Spinal cord (tissue), 10 donors: ENCODE measurements around the gene LONRF3. TPM values are rescaled to one million over a fixed set of nuclear protein-coding genes. Genes with fewer than 3 reads are reported as not detected.

Source experiments
- DNase-seq, 6 donors: peaks; one replicate each; pipeline versions ENCODE4 v3.0.0 to v3.0.0-alpha.2; 2013 to 2015; ENCODE audit warnings: low spot score in 6 of 6, low read depth in 4 of 6
- H3K27ac ChIP-seq: one replicate; pipeline ENCODE4 v1.5.1; 2013; ENCODE audit warnings: low read depth, low read length, control low read depth
- H3K27me3 ChIP-seq: one replicate; pipeline ENCODE4 v1.6.1; 2013; ENCODE audit warnings: low read length; ENCODE audit not compliant: control insufficient read depth, insufficient read depth
- H3K36me3 ChIP-seq: one replicate; pipeline ENCODE4 v1.6.1; 2013; ENCODE audit warnings: low read length; ENCODE audit not compliant: control insufficient read depth, insufficient read depth
- H3K4me1 ChIP-seq: one replicate; pipeline ENCODE4 v1.6.1; 2013; ENCODE audit warnings: low read length; ENCODE audit not compliant: control insufficient read depth, insufficient read depth
- H3K4me3 ChIP-seq: one replicate; pipeline ENCODE4 v1.5.1; 2013; ENCODE audit warnings: low read depth, low read length, control low read depth
- H3K9me3 ChIP-seq: one replicate; pipeline ENCODE4 v1.6.1; 2013; ENCODE audit warnings: low read length; ENCODE audit not compliant: control insufficient read depth, insufficient read depth
- WGBS: methylation state at CpG from one replicate; pipeline ENCODE4 v1.1.5; 2013; ENCODE audit warnings: missing lambda C conversion rate; ENCODE audit not compliant: insufficient coverage; 5-methylcytosine and 5-hydroxymethylcytosine counted together
- polyA plus RNA-seq, 2 donors: library from polyadenylated mRNA; unstranded; fragments of 120-200 nt; gene quantifications; one replicate each; pipeline ENCODE4 v1.2.1, GENCODE V29; 2013; ENCODE audit not compliant: insufficient read length in 2 of 2
- total RNA-seq, 2 donors: library from RNA; depleted of rRNA in 1 of 2; stranded (reverse); fragments of 120-200 nt in 1 of 2; fragments of >200 nt in 1 of 2; gene quantifications; one replicate each; pipeline versions ENCODE4 v1.2.3 to v1.2.4, GENCODE V29; 2013 to 2014
- donor health status: healthy.

LONRF3 gene
- total and polyA plus RNA-seq, 4 donors = 2.3 to 8.8 (median 4.1) TPM

DNA sequence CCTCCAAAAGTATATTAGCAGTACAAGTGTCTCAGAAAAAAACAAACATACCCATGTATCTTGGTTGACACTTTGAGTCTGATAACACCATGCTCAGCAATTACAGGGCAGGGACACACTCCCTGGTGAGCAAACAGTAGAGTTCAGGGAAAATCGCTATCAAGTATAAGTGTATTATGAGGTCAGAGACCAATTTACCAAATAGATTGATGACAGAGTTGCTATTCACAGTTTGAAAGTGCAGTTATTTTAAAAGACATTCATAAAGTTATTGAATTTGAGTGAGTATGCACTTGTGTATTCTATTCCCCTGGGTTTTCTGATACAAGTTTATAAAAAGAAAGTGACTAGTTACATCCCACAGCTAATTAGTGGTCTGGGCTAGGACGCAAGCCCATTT, 10.2 kb upstream of the LONRF3 start:
- DNase-seq = no peak
- H3K36me3 ChIP-seq = no peaks in the 10 kb centered on the region
- H3K4me3 ChIP-seq = no peak overlapping the region
- H3K4me1 ChIP-seq = no peaks in the 10 kb centered on the region
- WGBS = no CpG with 5 or more reads among the region's 2 CpGs
- H3K9me3 ChIP-seq = no peaks in the 10 kb centered on the region
- peaks cover 3% of the 10 kb centered on the region for H3K27me3 ChIP-seq
- H3K27ac ChIP-seq = no peak overlapping the region

DNA sequence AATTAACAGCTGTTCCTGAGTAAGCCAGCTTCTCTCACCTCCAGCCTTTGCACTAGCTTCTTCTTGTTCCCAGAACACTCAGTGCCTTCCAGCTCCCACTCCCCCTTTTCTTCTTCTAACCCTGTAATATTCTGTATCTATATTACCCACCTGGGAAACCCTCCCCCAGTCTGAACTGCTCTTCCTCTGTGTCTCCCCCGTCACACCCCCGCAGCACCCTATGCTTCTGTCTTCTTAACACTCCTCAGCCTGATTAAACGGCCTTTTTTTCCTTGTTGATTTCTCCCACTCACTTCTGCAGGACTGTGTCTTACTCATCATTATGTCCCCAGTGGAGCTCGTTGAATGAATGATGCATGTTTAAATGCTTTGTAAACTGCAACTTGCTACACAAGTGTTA, 9.0 kb upstream of the LONRF3 start:
- no peak overlapping the region for H3K27ac ChIP-seq
- DNase-seq = no peak
- 80% methylated on average over 2 of the region's 4 CpGs for WGBS
- H3K4me3 ChIP-seq = no peak overlapping the region
- no peaks in the 10 kb centered on the region for H3K4me1 ChIP-seq
- peaks cover 6% of the 10 kb centered on the region for H3K27me3 ChIP-seq
- H3K36me3 ChIP-seq = no peaks in the 10 kb centered on the region
- no peaks in the 10 kb centered on the region for H3K9me3 ChIP-seq

DNA sequence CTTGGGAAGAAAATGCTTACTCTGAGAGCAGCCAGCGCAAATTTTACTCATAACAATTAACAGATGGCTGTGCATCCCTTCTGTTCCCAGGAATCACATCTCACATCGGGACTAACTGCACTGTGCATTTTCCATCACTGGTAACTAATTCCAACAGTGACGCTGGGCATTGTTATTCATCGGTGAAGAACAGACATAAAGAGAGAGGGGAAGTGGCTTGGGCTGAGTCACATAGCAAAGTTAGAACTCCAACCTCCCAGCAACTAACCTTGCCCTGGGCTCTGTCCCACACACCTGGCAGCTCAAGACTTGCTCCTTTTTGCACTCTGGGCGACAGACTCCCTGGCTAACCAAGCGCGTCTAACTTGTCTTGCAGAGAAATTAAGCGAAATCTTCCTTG, 6.4 kb upstream of the LONRF3 start:
- 56% methylated on average over 7 of the region's 8 CpGs for WGBS
- Histone ChIP-seq H3K4me3 (no peak overlapping the region), H3K27ac (no peak overlapping the region), H3K27me3 (peaks cover 25% of the 10 kb centered on the region), H3K9me3 (no peaks in the 10 kb centered on the region), H3K4me1 (no peaks in the 10 kb centered on the region), H3K36me3 (no peaks in the 10 kb centered on the region)
- DNase-seq = no peak

DNA sequence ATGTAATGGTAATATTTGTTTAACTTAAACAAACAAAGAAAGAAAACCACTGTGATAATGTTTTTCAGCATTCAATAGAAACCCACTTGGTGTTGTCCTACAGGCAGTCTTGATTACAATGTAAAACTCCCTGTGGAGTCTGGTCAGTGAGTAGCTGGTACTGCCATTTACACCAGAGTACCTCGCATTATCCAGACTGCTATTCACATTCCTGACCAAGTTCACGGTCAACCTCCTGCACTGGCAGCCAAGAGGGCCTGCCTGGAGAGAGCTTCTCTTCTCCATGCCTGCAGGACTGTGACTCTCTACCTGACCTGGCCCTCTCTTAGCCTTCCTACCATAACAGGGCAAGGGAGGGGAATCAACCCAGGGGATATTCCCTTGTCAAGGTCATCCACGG, 2.9 kb upstream of the LONRF3 start:
- Histone ChIP-seq H3K4me1 (peaks cover 31% of the 10 kb centered on the region), H3K27me3 (peaks cover 41% of the 10 kb centered on the region), H3K4me3 (no peak overlapping the region), H3K36me3 (no peaks in the 10 kb centered on the region), H3K27ac (no peak overlapping the region), H3K9me3 (no peaks in the 10 kb centered on the region)
- DNase-seq = no peak
- 31% methylated on average over 2 of the region's 3 CpGs for WGBS

DNA sequence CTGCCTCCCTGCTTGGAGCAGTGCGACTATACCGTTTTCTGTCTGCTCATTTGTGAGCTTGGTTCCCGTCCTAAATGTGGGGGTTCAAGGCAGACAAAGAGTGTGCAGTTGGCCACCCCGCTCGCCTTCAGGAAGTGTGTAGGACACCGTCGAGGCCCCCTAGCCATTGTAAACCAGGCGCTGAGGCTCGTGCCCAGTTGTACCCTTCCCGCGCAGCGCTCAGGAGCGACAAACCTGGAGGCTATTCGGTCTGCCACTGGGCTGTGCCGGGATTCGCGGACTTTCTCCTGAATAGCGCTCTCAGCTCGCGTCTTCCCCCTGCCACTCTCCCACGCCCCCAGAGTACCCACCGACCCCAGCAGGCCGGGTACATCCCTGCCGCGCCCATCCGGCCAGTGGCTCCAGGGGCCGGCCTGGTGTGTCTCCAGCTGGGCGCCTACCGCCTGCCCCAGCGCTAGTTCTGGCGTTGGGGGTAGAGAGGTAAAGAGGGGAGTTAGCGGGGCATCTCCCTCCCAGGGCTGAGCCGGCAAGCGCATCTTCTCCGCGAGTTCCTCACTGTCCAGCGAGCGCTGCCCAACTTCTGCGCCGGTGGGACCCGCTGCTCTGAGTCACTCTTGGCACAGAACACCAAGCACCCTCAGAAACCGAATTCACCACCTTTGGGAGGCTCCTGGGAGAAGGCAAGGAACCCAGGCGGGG, 880 bp upstream of the LONRF3 start:
- no peak for DNase-seq
- H3K27me3 ChIP-seq = peaks cover 43% of the 10 kb centered on the region
- H3K27ac ChIP-seq = no peak overlapping the region
- H3K36me3 ChIP-seq = no peaks in the 10 kb centered on the region
- no peaks in the 10 kb centered on the region for H3K9me3 ChIP-seq
- 24% methylated on average over 29 of the region's 43 CpGs for WGBS
- peaks cover 34% of the 10 kb centered on the region for H3K4me1 ChIP-seq
- H3K4me3 ChIP-seq = peak overlapping the region; percentile 36

DNA sequence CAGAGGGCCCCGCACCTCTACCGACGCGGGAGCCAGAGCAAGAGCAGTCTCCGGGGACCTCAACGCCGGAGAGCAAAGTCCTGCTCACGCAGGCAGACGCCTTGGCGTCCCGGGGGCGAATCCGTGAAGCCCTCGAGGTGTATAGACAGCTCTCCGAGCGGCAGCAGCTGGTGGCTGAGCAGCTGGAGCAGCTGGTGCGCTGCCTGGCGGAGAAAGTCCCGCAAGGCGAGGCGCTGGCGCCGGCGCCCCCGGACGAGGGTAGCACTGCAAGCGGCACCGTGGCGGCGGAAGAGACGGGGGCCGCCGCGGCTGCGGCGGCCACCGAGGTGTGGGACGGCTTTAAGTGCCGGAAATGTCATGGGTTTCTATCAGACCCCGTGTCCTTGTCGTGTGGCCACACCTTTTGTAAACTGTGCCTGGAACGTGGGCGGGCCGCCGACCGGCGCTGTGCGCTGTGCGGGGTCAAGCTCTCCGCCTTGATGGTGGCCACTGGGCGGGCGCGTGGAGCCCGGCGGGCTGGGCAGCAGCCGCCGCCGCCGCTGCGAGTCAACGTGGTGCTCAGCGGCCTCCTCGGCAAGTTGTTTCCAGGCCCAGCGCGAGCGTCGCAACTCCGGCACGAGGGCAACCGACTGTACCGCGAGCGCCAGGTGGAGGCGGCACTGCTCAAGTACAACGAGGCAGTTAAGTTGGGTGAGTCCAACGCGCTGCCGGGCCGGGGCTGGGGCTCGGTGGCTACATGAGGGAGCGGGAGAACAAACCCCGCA, 672 bp downstream of the LONRF3 start:
- Histone ChIP-seq H3K9me3 (no peaks in the 10 kb centered on the region), H3K27me3 (peaks cover 43% of the 10 kb centered on the region), H3K4me1 (peaks cover 34% of the 10 kb centered on the region), H3K36me3 (no peaks in the 10 kb centered on the region), H3K27ac (no peak overlapping the region), H3K4me3 (peak overlapping the region; percentile 36)
- WGBS = 28% methylated on average over 80 of the region's 82 CpGs
- DNase-seq = peak in 2 of 6 donors; percentile 33 to 40

DNA sequence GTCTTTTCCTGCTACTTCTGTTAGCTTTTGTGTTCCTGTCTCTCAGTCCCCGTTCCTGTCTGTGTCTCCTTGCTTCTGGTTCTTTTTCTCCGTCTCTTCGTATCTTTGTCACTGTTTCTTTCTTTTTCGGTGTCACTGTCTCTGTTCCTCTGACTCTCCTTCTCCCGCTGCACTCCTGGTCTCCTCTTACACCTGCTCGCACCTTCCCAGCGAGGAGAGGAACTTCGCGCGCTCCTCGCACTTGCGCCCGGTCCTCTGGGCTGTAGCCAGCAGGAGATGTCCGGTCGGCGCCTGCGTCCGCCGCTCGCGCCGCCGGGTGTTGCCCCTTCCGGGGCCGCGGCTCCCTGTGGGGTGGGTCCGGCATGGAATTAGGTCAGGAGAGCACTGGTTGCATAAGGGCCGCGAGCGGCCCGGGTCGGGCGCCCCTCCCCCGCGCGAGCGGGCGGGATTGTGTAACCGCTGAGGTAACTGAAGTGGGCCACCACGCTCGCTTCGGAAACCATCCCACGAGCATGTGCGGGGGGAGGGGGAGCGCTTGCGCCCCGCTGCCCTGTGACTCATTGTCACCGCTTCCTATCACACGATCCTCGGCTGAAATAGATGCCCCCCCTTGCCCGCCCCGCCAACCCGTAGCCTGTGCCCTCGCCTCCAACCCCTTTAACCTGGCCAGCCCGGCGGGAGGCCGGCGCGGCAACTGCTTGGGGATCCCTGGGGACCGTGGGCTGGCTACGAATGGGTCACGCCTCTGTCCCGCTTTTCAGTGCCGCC, 1.6 kb downstream of the LONRF3 start:
- WGBS = 44% methylated on average over 56 of the region's 64 CpGs
- Histone ChIP-seq H3K4me1 (peaks cover 34% of the 10 kb centered on the region), H3K27ac (no peak overlapping the region), H3K4me3 (peak overlapping the region; percentile 35), H3K36me3 (no peaks in the 10 kb centered on the region), H3K27me3 (peaks cover 40% of the 10 kb centered on the region), H3K9me3 (no peaks in the 10 kb centered on the region)
- DNase-seq = peak in 1 of 6 donors; percentile 29

DNA sequence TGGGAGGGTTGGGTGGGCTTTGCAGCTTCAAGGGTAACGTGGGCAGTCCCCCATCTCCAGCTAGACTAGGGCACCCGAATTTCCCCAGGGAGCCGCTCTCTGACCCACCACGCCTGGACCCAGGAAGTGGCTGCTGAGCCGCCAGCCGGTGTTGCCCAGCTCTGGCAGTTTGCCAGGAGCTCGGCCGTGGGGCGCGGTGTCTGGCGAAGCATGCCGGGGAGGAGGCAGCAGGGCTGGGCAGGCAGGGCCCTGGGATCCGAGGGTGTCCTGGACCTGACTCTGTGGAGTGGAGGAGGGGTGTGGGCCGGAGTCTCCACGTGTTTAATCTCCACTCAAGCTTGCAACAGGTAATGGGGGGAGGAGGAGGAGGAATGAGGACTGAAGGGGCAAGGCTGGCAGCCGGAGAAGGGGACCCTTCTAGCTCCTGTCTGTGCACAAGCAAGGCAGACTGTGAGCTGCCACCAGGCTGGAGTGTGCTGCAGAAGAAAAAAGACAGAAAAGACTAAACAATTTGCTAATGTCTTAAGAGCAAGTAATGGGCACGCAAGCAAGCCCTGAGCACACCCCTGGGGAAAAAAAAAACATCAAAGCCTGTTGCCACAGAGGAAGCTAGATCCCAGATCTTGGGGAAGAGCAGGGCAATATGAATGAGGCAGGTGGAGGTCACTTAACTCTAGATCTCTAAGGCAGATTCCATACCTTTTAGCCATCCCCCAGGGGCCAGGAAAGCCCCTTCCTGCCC, 2.4 kb downstream of the LONRF3 start:
- no peaks in the 10 kb centered on the region for H3K36me3 ChIP-seq
- peak overlapping the region; percentile 35 for H3K4me3 ChIP-seq
- peaks cover 35% of the 10 kb centered on the region for H3K27me3 ChIP-seq
- H3K9me3 ChIP-seq = no peaks in the 10 kb centered on the region
- WGBS = 31% methylated on average over 17 of the region's 17 CpGs
- no peak for DNase-seq
- peaks cover 34% of the 10 kb centered on the region for H3K4me1 ChIP-seq
- no peak overlapping the region for H3K27ac ChIP-seq

DNA sequence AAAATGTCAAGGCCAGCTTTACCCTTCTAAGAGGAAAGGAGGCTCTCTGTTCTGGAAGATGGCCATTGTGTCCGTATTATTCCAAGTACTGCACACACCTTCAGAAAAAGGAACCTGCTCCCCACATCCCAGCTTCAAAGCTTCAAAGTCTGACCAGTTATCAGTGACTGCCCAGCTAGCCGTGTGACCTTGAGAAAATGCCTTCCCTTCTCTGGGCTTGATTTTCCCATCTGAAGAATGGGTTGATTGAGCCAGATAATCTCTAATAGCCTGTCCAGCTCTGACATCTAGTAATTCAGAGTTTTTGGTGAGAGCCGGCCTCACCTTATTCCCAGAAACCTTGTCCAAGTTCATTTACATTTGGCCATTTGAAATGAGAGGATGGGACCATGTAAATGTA, 3.0 kb downstream of the LONRF3 start:
- no peak for DNase-seq
- Histone ChIP-seq H3K27me3 (peaks cover 28% of the 10 kb centered on the region), H3K36me3 (no peaks in the 10 kb centered on the region), H3K27ac (no peak overlapping the region), H3K9me3 (no peaks in the 10 kb centered on the region), H3K4me3 (no peak overlapping the region), H3K4me1 (peaks cover 34% of the 10 kb centered on the region)
- WGBS = 75% methylated on average over 2 of the region's 3 CpGs
